ENCODE data around the gene MRGPRF.

Gene MRGPRF

DNA sequence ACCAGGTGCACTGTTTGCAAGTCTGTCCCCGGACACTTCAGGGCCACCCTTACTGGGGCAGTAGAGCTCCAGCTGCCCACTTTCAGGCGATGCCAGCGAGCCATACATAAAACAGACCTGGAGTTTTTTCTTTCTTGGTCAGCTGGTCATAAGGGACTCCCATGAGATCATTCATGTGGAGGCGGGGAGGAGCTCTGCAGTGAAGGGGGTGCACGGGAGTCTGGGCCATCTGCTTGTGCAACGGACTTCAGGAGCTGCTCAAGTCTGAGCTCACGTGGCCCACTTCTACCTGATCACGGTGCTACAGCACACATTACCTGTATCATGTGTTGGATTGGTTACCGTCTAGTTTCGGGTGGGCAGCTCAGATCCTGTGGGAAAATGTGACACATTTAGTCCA lies 9.2 kb upstream of the MRGPRF start:
- no peak for DNase-seq (ENCODE audit: low spot score)

DNA sequence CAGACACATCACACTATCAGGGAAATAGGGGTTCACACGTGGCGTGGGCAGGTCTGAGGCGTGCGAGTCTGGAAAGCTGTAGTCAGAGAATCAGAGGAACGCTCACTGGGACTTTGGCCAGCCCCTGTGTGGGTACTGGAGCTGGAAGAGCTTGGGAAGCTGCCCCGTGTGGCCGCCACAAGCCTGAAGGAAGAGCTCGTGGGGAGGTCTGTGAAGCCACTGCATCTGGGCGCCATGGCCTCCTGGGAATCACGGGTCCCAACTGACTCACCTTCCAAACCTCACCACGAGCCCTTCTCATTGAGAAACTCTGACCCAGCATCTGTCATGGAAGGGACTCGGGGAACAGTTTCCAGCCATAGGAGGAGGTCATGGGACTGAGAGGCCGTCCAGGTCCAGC lies 5.9 kb upstream of the MRGPRF start:
- no peak for DNase-seq (ENCODE audit: low spot score)

DNA sequence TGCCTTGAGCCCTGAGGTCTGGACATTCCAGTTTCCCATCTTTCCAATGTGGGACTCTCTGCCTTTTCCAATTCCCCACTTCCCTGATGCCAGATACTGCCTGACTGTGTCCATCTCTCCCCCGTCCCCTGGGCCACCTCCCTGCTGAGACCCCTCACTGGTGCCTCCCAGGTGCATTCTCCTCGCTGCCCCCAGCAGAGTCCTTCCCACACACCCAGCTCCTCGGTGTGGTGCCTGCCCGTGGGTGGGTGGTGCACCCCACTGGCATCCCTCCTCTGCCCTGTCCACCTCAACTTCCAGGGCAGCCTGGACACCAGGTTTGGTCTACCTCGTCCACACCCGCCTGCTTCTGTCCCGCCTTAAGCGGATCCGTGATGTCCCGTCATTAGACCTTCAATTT lies 4.9 kb upstream of the MRGPRF start:
- DNase-seq (ENCODE audit: low spot score), result no peak

DNA sequence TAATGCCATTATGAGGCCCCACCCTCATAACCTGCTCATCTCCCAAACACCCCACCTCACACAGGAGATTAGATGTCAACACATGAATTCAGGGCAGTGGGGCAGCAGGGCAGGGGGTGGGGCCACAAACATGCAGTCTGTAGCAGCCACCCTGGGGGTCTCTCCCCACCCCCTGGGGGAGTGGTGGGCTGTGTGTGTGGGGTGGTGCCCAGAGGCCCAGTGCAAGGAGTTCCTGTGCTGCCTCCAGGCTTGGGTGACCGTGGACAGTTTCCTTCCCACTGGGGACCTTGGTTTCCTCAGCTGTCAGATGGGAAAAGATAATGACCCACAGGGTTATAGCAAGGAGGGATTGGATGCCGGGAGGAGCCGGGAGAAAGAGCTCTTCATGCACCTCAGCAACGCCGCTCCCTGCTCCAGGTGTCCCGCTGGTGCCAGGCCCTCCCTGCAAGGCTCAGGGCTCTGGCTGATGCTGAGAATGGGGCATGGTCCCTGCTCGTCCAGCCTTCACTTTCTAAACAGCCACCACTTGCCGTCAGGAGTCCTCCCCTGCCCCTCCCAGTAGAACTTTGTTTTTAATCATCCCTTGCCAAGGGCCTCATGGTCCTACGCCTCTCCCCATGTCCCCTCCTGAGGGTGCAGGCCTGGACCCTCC lies 2.0 kb upstream of the MRGPRF start:
- no peak for DNase-seq (ENCODE audit: low spot score)

DNA sequence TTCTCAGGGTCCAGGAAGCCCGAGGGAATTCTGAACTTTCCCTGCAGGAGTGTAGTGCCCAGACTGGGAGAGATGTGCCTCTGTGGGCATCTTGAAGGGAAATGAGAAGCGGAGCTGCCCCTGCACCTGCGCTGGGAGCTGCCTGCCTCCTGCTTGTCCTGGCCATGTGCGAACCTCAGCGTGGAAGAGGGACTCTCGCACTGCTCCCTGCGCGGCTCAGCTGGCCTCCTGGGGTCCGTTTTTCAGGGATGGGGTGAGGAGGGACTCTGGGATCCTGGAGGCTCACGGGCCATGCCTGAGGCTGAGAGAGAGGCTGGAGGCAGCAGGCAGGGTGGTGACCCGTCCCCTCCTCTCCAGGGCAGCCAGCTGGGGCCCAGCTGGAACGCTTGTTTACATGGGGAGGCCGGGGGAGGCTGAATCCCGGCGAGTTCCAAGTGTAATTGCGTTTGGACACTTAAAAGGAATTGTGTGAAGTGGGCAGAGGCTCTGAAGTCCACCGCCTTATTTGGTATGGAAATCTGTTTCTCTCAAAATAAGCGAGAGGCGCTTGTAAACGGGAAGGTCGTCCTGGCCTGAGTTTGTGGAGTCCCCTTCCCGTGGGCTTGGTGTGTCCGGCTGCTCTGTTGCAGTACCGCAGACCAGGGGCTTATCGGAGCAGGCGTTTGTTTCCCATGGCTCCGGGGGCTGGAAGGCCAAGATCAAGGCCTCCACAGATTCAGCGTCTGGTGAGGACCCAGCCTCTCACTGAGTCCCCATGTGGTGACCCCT lies 1.2 kb upstream of the MRGPRF start:
- no peak for DNase-seq (ENCODE audit: low spot score)

DNA sequence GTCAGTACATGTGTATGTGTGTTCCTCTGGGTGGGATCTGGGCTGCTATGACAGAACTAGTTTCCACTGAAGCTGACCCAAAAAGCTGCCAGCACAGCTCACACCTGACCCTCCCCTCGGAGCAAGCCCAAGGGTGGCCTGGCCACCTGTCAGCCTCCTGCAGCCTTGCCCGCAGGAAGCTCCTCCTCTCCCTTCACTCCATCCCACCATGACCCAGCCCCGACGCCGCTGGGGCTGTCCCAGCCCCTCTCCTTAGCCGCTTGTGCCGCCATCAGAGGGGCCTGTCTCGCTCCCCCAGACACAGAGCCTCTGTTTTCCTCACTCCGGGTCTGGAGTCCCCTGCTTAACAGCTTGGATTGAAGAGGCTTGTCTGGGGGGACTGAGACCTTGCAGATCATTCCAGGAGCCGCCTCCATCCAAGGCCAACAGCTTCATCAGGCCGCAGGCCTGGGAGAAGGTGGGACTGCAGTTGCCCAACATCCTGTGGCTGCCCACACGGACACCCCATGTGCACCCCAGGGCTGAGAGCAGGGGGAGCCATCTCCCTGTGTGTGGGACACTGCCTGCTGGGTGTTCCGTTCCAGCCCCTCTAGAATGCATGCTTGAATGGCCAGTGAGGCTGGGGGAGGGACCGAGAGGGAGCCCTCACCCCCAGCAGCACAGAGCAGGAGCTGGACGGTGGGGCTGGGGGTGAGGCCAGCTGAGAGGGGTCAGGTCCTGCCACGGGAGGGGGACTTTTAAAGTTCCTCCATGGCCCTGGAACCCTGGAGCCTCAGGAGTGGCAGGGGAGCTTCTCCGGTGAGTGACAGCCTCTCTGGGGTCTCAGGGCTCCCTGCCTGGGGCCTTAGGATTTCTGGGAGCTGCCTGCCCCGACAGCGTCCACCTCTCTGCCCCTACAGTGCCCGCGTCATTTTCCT lies 696 bp downstream of the MRGPRF start:
- no peak for DNase-seq (ENCODE audit: low spot score)

DNA sequence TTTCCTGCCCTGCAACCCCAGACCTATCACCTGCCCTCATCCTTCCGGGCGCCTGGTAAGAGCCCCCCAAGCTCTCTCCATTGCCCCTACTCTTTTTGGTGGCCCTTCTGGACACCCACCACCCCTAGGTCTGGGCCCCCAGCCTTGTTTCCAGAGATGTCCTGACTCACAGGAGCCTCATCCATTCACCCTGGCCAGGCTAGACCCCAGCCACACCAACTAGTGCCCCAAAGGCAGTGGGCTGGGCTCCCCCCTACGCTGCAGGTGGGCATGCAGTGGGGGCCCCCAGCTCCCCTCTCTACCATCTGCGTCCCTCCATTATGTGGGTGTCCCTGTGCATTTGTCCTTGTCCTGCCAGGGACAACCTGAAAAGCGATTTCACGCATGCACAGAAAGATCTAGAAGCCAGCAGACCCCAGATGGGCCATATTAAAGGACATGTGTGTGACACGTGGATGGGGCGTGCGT lies 1.4 kb downstream of the MRGPRF start:
- no peak for DNase-seq (ENCODE audit: low spot score)

DNA sequence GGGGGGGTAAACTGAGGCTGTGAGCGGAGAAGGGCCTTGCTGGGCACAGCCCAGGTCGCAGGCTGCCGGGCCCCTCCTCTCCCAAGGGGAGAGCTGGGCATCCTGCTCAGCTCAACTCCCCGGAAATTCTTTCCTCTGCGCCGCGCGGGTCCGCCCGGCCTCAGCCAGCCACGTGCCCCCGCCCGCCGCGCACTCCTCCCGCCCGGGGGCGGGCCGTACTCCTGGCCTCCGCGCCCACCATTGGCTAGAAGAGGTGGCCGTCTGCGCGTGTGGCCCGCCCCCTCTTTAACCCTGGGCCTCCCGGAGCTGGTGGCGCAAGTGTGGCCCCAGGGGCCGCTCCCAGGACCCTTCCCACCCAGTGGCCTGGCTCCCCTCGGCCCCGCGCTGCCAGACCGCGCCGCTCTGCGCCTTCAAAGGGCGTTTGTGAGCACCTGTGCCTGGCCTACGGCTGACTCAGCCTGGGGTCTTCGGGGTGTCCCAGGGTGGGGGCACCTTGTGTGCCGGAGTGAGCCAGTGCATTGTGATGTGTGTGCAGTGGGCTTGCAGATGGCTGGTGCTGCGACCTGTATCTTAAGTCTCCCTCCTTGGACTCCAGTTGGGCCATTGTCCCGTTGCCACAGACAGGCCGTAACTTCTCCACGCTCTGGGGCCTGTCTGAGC lies 2.0 kb downstream of the MRGPRF start:
- peak; percentile 89 for DNase-seq (ENCODE audit: low spot score)

DNA sequence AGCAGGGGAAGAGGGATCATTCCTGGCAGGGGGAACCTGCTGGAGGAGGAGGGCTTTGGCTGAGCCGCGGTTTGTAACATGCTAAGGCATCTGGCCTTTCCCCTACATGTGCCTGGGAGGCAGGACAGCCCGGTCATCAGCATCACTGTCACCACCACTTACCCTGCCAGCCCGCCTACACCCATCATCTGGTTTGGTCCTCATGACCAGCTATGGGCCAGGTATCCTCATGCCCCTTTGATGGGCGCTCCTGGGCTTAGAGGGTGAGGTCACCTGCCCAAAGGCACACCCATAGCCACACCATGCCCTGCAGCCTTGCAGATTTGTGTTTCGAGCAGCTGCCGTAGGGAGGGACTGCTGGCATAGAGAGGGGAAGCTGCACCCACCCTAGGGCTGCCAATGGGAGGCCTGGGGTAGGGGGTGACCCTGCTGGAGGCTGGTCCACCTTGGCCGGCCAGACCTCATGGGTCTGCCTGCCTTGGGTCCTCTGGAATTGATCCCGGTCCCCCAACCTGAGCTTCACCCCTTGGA lies 2.6 kb downstream of the MRGPRF start:
- no peak for DNase-seq (ENCODE audit: low spot score)

DNA sequence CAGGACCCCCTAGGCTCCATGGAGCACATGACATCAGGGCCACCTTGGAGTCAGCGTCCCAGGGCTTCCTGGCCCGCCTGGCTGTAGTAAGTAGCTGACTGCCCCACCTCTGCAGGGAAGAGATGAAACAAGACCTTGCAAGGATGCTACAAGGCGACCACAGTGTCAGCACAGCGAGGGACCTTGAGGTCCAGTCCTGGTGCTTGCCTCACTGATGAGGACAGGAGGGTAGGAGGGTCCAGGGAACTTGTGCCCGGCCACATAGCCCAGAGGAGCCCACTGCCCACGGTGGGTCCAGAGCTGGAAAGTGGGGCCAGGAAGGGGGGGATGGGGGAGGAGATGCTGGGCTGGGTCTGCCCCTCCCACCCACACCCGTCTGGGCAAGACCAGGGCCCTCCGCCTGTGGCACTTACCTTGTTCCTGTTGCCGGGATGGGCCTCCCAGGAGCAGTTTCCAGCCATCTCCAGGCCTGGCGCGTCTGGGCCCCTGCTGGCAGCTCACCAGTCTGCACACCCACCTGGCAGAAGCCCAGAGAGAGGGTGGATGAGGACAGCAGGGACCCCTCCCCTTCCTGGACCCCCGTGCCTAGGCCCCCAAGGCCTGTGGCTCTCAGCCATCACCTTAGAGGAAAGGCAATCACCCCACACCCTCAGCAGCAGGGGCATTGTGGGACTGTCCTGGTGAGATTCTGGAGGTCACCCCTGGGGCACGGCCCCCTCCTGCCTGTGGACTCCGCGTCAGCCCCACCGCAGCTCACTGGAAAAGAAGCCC lies 3.4 kb downstream of the MRGPRF start:
- DNase-seq (ENCODE audit: low spot score), result no peak

DNA sequence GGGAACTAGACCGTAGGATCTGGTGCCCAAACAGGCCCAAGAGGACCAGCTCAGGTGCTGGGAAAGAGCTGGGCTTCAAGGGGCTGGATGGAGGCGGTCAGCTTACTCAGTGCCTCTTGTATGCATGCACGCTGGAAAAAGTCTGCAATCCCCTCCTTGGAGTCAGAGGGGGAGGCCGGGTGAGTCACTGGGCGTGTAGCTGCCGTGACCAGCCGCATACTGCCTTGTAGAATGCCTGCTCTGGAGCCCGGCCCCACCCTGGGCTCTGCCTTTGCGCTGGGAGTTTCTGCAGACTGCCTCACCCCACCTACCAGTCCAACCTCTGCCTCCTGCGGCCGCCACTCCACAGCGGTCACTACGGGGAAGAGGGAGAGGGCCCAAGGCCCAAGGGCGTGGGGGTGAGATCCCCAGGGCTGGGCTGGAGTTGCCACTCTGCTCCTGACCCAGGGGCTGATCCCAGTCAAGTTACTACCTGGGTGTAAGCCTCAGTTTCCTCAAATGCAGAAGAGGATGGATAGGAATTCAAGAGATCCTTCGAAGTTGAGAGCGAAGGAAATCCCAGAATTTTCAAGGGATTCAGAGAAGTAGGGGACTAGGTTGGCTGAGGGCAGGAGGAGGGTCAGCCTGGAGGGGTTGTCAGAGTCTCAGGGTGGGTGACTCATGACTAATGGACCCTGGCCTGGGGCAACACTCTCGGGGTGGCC lies 4.2 kb downstream of the MRGPRF start:
- no peak for DNase-seq (ENCODE audit: low spot score)

DNA sequence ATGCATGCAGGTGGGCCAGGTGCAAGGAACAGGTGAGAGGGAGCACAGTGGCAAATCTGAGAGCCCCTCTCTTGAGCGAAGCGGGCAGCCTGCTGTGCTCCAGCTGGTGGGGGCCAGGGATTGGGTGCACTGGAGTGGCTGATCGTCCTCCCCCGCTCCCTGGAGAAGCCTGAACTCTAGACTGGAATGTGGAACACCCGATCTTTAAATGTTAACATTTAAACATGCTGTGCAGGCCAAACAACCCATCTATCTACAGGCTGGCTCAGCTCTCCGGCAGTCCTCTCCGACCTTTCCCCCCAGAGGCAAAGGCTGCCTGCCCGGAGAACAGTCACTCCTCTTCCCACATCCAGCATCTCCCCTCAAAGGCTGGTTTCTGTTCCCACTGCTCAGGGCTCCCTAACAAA lies 5.1 kb downstream of the MRGPRF start:
- DNase-seq (ENCODE audit: low spot score), result no peak

DNA sequence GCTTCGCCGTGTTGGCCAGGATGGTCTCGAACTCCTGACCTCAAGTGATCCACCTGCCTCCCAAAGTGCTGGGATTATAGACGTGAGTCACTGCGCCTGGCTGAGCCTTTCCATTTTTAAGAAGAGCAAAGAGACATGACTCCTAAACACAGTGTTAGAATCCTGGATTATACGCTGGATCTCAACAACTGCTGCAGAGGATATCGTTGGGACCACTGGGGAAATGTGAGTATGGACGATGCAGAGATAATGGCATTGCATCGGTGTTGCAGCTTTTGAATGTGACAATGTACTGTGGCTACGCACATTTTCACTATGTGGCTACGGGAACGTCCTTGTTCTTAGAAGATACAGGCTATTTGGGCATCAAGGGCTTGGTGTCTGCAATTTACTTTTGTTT lies 6.2 kb downstream of the MRGPRF start:
- DNase-seq (ENCODE audit: low spot score), result peak; percentile 14

DNA sequence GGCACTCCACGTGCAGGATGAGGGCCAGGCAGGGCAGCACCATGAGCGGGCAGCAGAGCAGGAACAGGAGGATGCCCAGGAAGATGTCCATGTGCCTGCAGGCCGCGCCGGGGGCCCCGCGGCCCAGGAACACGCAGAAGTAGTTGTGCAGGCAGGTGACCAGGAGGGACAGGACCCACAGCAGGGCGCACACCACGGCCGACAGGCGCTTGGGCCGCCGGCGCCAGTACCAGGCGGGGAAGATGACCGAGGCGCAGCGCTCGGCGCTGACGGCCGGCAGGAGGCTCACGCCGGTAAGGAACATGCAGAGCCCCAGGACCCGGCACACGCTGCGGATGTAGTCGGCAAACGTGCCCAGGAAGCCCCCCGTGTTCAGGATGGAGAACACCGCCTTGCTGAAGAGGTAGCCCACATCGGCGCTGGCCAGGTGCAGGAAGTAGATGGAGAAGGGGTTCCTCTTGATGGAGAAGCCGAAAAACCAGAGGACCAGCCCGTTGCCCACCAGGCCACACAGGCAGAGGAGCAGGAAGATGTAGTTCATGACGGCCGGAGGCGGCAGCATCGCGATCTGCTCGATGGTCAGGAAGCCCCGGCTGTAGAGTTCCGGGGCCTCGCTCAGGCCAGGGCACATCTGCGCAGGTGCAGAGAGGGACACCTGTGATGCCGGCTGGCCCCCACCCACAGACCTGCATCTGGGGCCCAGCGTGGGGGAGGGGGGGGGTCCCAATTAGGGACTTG lies 7.2 kb downstream of the MRGPRF start:
- peak; percentile 44 for DNase-seq (ENCODE audit: low spot score)

DNA sequence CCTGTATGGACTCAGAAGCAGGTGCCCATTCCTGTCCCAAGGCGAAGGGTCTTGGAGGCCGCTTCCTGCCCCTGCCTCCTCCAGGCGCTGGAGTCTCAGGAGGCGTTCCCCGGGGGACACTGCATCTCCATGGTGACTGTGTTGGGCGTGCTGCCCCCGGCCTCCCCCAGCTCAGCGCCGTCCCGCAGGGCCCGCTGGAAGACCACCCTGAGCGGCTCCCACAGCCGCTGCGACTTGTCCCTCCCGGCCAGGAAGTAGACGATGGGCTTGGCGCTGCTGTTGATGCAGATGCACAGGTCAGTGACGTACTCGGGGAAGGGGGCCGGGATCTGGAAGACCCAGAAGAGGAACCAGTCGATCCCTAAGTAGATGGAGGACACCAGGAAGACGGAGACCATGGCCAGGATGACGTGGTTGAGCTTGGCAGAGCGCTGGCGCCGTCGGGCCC lies 7.8 kb downstream of the MRGPRF start:
- DNase-seq (ENCODE audit: low spot score), result no peak

DNA sequence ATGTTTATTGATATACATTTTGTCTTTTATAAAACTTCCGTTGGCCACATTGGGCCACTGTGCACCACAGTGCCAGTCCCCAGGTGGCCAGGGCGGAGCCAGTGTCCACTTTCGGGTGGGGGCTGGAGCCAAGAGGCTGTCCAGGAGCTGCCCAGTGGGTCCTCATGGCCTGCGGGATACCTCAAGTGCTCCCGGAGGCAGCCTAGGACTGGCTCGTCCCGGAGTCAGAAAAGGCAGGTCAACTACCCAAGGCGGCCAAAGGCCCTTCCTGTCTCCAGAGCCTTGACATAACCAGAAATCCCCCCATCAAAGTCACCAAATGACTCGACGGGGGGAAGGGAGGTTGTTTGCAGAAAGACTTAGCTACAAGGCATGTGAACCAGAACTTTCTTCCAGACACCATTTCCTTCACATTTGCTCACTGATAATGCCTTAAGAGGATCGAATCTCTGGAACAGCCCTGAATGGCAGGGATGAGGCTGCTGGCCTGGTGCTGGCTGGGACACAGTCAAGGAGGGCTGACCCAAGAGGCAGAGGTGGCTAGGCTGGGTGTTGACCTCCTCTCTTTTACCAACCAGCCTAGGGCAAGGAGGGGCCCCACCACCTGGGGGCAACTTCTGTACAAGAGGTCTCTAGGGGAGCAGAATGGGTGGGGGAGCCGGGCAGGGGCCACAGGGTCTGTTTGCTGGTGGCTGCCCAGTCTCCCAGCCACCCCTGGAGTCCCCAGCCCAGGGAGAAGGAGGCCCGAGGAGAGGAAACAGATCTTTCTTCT lies 8.4 kb downstream of the MRGPRF start:
- peak; percentile 21 for DNase-seq (ENCODE audit: low spot score)

DNA sequence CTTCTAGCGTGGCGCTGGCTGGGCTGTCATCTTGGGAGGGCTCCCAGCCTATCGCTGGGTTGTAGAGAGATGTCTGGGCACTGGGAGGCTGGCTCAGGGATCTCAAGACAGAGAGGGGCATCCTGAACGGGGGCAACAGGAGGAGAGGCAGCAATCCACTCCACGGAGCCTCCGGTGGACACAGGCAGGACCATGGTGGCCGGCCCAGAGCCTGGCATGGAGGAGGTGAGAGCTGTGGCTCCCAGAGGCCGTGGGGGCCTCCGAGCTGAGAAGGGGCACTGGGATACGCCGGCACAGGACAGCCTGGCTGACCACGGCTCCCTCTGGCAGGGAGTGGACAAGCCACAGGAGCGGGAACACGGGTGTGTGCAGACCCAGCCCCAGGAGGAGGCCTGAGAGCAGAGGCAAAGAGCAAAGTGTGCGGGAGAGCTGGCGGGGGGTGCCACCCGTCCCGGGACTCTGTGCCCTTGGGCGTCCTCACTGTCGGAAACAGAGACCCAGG lies 9.1 kb downstream of the MRGPRF start:
- DNase-seq (ENCODE audit: low spot score), result peak; percentile 31

DNA sequence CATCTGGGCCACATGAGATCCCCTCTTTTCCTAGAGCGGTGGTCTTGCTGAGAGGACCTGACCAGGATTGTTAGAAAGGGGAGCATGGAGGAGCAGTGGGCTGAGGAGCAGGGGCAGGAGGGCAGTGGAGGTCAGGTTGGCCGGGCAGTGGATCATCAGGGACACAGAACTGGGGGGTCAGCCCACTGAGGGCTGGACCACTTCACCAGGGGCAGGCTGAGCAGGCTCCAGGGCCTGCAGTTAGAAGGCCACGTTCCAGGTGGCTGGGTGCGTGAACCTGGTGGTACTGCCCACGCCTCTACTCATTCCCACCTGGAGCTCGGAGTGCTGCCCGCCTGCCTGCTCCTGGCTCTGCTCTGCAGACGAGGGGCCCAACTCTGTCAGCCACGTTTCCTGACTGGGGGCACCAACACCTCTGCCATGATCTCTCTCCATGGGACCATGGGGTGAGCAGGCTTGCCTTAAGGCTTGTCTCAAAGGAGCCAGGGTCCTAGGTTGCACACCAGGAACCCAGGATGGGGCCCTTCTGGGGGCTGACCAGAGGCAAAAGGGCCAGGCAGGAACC lies 9.7 kb downstream of the MRGPRF start:
- peak; percentile 37 for DNase-seq (ENCODE audit: low spot score)

Data from ecto neural progenitor cell (in vitro differentiated cells).